Nephron progenitor cell (in vitro differentiated cells): Measurements from ENCODE around the gene SEMA6A.

Source experiments
- DNase-seq: peaks from one replicate; pipeline ENCODE4 v3.0.0; 2021
- H3K27ac Mint-ChIP-seq: 2 replicates; pipeline ENCODE4 v1.8.0; 2021; ENCODE audit warnings: mild to moderate bottlenecking, moderate library complexity, mixed read lengths
- H3K27me3 Mint-ChIP-seq: 2 replicates; pipeline ENCODE4 v1.8.0; 2021; ENCODE audit warnings: mild to moderate bottlenecking, low read depth, mixed read lengths; ENCODE audit not compliant: poor library complexity
- H3K36me3 Mint-ChIP-seq: 2 replicates; pipeline ENCODE4 v1.8.0; 2021; ENCODE audit warnings: low read depth, mixed read lengths
- H3K4me1 Mint-ChIP-seq: 2 replicates; pipeline ENCODE4 v1.8.0; 2021; ENCODE audit warnings: mixed read lengths
- H3K4me3 Mint-ChIP-seq: 2 replicates; pipeline ENCODE4 v1.8.0; 2021; ENCODE audit warnings: mild to moderate bottlenecking, moderate library complexity, mixed read lengths
- H3K9me3 Mint-ChIP-seq: 2 replicates; pipeline ENCODE4 v1.8.0; 2021; ENCODE audit warnings: mild to moderate bottlenecking, moderate library complexity, mixed read lengths
- TF ChIP-seq, protein P1 (sequence below): fragments of 200-600 bp; sonication (generic); IDR thresholded peaks from 2 replicates; pipeline ENCODE4 v1.5.0; 2021; ENCODE audit warnings: antibody characterized with exemption

Gene SEMA6A

DNA sequence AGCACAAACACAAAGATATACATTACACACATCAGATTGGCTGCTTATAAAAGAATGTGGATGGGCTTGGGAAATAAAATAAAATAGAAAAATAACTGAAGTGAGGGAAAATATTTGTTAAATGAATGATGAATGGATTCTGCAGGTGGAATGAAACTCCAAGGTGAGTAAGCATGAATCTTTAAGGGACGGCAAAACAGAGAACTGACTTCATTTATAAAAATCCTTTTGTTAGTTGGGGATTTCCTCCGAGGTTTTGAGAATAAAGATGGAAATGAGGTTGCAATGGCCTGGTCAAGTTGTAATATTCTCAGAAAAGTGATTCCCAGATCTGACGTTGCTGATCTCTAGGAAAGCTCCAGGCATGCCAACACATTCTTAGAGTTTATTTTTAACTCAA lies 20.9 kb upstream of the SEMA6A start:
- H3K9me3 Mint-ChIP-seq, result peaks cover 9% of the 10 kb centered on the region
- H3K36me3 Mint-ChIP-seq, result peaks cover 9% of the 10 kb centered on the region

DNA sequence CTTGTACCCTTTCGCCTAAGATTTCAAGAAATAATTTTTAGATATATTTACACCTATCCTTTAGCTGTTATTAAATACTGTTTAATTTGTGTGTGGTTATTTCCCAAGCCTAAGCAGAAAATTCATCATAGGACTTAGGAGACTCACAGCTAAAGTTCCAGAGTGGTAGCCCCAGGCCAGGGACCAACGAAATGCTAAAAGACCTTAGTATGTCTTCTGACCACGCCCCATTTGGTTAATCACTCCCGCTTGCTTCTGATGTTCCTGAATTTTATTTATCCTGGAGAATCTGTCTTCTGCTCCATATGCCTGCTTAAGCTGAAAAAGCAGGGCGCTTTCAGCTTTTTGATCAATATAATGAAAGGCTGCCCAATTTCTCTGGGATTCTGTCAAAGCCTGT lies 18.7 kb upstream of the SEMA6A start:
- Mint-ChIP-seq H3K36me3 (peaks cover 9% of the 10 kb centered on the region), H3K9me3 (peaks cover 9% of the 10 kb centered on the region), H3K4me3 (no peak overlapping the region), H3K4me1 (no peaks in the 10 kb centered on the region), H3K27ac (no peak overlapping the region), H3K27me3 (peaks cover 4% of the 10 kb centered on the region)
- no peak for DNase-seq
- TF ChIP-seq, protein P1, sequence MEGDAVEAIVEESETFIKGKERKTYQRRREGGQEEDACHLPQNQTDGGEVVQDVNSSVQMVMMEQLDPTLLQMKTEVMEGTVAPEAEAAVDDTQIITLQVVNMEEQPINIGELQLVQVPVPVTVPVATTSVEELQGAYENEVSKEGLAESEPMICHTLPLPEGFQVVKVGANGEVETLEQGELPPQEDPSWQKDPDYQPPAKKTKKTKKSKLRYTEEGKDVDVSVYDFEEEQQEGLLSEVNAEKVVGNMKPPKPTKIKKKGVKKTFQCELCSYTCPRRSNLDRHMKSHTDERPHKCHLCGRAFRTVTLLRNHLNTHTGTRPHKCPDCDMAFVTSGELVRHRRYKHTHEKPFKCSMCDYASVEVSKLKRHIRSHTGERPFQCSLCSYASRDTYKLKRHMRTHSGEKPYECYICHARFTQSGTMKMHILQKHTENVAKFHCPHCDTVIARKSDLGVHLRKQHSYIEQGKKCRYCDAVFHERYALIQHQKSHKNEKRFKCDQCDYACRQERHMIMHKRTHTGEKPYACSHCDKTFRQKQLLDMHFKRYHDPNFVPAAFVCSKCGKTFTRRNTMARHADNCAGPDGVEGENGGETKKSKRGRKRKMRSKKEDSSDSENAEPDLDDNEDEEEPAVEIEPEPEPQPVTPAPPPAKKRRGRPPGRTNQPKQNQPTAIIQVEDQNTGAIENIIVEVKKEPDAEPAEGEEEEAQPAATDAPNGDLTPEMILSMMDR, result no peak

More for the DNA sequence above, 20.9 kb upstream of the SEMA6A start:
- Mint-ChIP-seq H3K4me1 (no peaks in the 10 kb centered on the region), H3K27ac (no peak overlapping the region), H3K4me3 (no peak overlapping the region), H3K27me3 (peaks cover 4% of the 10 kb centered on the region)
- no peak for DNase-seq
- TF ChIP-seq, protein P1, result no peak

DNA sequence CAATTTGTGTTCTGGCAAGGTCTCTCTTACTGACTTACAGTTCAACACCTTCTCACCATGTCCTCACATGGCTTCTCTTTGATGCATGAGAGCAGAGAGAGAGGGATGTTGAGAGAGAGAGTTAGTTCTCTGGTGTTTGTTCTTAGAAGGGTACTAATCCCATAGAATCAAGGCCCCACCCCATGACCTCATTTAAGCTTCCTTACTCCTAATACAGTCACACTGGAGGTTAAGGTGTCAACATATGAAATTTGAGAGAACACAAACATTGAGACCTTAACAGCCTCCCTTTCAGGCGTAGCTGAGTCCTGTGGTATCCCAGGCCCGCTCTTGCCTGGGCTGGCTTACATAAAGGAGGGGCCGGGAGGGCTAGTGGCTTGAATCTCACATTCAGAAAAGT lies 10.6 kb upstream of the SEMA6A start:
- Mint-ChIP-seq H3K27me3 (peaks cover 4% of the 10 kb centered on the region), H3K27ac (no peak overlapping the region)
- TF ChIP-seq, protein P1, result no peak

DNA sequence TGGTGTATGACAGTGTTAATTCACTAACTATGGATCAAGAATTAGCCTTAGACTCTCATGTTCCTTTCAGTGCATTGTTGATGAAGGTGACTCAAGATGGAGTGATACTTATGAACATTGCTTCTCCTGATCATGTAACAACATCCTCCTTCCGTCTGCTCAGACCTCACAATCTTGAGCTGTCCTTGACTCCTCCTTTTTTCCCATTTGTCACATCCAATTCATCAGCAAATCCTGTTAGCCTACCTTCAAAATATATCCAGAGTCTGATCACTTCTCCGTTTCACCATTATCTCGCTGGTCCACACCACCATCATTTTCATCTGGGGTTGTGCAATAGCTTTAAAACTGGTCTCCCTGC lies 9.2 kb upstream of the SEMA6A start:
- no peak overlapping the region for H3K27ac Mint-ChIP-seq
- no peaks in the 10 kb centered on the region for H3K36me3 Mint-ChIP-seq
- peaks cover 14% of the 10 kb centered on the region for H3K4me1 Mint-ChIP-seq
- peaks cover 4% of the 10 kb centered on the region for H3K9me3 Mint-ChIP-seq
- H3K4me3 Mint-ChIP-seq, result no peak overlapping the region
- no peak for DNase-seq
- H3K27me3 Mint-ChIP-seq, result peaks cover 4% of the 10 kb centered on the region
- TF ChIP-seq, protein P1, result no peak

More for the DNA sequence above, 10.6 kb upstream of the SEMA6A start:
- Mint-ChIP-seq H3K4me3 (no peak overlapping the region), H3K9me3 (no peaks in the 10 kb centered on the region), H3K36me3 (no peaks in the 10 kb centered on the region), H3K4me1 (peaks cover 14% of the 10 kb centered on the region)
- no peak for DNase-seq

DNA sequence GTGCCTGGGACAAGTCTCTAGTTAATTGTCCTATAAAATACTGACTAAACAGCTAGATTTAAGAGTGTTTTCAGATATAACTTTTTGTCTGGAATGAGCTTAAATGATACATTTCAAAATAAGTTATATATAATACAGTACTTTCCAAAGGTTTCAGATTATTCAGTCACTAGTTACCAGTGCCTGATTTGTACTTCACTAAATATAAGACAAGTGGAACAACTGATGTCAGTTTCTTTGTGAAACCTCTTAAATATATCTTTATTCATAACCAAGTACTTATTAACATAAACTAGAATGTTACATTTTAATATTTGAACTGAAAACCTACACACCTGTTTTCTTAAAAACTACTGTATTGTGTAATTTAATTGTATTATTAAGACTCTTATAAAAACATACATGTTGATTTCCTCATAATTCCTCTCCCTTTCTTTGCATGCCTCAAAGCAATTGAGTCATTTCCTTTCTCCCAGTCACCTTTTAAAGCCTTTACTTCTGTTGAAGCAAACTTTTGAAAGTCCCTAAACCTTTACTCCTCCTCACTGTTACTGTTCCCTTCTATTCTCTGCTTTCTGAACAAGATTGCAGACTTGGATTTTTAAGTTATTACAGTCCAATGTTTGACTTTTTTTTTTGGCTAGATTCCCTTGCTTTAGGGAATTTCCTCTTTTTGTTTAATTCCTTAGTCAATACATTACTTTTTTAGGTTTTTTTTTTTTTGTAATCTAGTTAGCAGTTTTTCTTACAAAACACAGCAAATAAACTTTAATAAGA lies 8.7 kb upstream of the SEMA6A start:
- H3K4me3 Mint-ChIP-seq, result no peak overlapping the region
- TF ChIP-seq, protein P1, result no peak
- peaks cover 4% of the 10 kb centered on the region for H3K27me3 Mint-ChIP-seq
- H3K9me3 Mint-ChIP-seq, result peaks cover 4% of the 10 kb centered on the region
- DNase-seq, result no peak
- no peak overlapping the region for H3K27ac Mint-ChIP-seq
- H3K36me3 Mint-ChIP-seq, result no peaks in the 10 kb centered on the region
- peaks cover 14% of the 10 kb centered on the region for H3K4me1 Mint-ChIP-seq

DNA sequence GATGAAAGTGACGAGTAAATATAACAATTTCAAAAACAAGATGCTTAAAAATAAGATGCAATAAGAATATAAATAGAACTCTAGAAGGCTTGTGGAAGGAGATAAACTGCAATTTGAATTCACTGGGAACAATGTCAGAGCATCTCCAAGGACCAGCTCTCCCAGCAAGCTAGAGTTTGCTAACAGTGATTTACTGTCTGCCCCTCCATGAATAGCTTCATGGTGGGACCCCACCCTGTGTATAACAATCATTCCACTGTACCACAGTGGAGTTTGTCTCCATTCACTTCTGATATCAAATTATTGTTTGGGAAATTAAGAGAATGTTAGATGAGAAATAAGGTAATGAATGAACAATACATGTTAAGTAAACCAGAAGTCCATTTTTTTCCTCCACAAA lies 7.3 kb upstream of the SEMA6A start:
- H3K36me3 Mint-ChIP-seq, result no peaks in the 10 kb centered on the region
- H3K27me3 Mint-ChIP-seq, result peaks cover 10% of the 10 kb centered on the region
- peaks cover 14% of the 10 kb centered on the region for H3K4me1 Mint-ChIP-seq
- TF ChIP-seq, protein P1, result no peak
- no peak overlapping the region for H3K27ac Mint-ChIP-seq
- no peak overlapping the region for H3K4me3 Mint-ChIP-seq
- peaks cover 4% of the 10 kb centered on the region for H3K9me3 Mint-ChIP-seq
- no peak for DNase-seq
